HG02623 (cell line): Measurements from ENCODE around the gene TKTL1.
"Not testable (repeated sequence)": the region's sequence is repeated elsewhere in the genome, so short reads cannot be mapped to it uniquely, and the experiment has no call there.

Source experiments
- ATAC-seq: cut with Tn5 transposase; IDR thresholded peaks from one replicate; pipeline ENCODE4 v1.9.1; 2021; ENCODE audit warnings: moderate library complexity; ENCODE audit not compliant: unreplicated experiment

The TKTL1 gene

DNA sequence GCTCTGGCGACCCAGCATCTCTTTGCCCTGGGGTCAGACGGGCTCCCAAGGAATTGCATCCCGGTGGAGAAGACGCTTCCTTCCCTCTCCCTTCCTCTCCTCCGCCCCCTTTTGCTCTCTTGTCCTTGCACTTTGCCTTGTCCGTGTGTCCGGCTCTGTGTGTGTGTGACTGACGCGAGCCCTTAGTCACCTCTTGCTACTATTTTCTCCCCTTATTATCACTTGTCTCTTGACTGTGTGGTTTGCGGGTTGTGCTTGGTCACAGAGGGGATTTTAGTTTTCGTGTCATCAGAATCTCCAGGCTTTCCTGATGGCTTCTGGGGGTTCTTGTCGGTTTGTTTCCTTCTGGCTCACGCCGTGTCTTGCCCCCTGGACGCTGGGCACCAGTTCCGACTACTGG is 47.5 kb downstream of the TKTL1 start:
- not testable (repeated sequence) for ATAC-seq

DNA sequence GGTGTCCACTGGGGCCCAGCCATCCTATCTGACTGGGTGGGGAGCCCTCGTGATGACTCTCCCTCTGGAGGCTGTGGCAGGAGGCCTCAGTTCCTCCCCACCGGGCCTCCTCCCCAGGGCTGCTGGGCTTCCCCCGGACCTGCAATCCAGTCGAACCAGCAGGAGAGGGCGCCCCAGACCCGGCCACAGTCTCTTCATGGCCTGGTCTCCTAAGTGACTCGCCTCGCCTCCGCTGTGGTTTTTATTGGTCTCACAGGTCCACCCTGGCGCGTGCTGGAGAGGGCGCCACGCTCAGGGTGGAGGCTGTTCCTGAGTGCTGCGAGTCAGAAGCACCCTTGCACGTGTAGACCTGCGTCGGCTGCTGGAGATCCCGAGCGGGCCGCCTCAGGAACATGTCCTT is 48.0 kb downstream of the TKTL1 start:
- not testable (repeated sequence) for ATAC-seq

DNA sequence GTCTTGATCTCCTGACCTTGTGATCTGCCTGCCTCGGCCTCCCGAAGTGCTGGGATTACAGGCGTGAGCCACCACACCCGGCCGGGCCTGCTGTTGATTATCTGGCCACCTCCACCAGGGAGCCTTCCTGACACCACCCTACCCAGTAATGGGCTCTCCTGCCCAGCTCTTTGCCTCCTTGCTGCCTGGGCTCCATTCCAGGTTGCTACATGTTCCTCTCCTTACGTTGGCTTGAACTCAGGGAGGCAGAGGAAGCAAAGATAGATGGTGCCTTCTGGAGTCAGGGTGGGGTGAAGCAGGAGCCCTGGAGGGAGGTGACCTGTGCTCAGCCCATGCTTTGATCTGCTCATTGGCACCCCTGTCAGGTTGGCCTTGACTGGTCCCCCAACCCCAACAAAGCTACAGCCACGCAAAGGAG is 52.5 kb downstream of the TKTL1 start:
- no peak for ATAC-seq

DNA sequence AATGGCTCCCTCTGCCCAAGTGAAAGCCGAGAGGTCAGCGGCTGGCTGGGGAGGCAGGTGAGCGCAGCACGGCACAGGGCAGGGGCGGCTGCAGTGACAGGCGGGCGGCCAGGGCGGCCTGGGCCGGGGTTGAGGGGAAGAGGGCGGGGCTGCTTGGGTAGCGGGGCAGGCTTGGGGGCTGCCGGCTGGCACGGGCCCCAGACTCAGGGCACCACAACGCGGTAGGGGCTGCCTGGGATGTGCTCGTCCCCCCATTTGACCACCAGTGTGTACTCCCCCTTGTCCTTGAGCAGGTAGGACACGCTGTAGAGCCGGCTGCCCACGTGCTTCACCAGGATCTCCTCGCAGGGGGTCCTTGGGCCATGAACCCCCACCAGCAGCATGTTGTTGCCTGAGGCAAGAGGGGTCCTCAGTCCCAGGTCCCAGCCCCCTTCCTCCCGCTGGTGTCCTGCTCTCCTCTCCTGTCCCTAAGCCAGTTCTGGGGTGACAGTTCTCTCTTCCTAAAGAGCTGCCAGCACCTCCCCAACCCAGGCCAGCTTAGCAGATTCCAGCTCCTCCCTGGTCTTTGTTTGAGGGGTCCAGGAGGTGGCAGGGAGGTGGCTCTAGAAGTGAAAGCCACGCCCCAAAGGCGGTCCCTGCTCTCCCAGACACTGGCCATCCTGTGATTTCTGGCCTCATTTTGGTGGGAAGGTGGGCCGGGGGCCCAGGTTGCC is 53.2 kb downstream of the TKTL1 start:
- no peak for ATAC-seq

- ATAC-seq = no peak
These were observed 53.9 kb downstream of the TKTL1 start for GRCh38 chrX:154349359-154349935.

DNA sequence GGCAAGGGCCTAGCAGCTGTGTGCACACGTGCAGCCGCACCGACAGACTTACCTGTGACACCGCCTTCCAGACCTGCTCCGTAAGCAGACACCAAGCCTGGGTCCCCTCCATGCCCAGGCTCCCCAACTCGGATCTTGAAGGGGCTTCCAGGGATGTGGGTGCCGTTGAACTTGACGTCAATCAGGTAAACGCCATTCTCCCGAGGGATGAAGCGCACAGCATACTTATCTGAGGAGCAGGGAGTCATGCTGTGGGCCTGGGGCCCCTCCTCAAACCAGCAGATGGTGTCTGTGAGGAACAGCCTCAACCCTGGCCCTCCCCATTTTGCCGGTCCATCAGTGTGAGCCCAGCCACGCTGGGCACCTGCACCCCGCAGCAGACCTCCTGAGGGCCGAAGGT is 54.4 kb downstream of the TKTL1 start:
- ATAC-seq = no peak

GRCh38 chrX:154350429-154351182 is 55.0 kb downstream of the TKTL1 start:
- no peak for ATAC-seq

DNA sequence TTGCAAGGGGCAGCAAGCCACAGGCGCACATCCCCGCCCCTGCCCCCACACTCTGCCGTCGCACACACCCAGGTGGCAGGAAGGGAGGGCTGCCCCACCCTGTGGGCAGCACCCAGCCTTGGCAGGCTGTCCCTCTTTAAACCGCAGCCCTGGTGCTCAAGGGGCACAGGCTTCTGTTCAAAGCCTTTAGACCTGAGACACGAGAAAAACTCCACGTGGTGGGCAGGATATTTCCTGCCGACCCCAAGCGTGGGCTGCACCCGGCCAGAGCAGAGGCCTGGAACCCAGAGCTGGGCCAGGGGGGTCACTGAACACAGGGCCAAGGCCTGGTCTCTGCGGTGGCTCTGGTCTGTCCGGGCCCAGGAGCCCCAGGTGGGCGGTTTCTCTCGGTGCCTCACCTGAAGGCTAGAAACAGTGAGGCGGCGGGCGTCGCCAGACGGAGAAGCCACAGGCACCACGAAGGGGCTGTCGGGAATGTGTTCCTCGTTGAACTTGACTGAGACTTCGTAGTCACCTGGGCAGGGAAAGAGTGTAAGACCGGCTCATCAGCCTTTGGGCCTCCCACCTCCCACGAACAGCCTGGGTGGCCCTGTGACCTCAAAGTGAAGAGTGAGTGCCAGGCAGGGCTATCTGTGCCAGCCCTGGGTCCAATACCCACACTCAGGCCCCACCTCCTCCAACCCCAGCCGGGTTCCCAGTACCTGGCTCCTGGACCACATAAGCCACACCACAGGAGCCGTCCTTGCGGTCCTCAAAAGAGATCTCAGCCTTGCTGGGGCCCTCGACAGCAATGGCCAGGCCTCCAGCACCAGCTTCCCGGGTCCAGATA is 55.8 kb downstream of the TKTL1 start:
- no peak for ATAC-seq

- ATAC-seq = no peak
These were observed 56.4 kb downstream of the TKTL1 start for GRCh38 chrX:154352012-154352401.

- ATAC-seq = no peak
These were observed 56.9 kb downstream of the TKTL1 start for GRCh38 chrX:154352466-154352865.

DNA sequence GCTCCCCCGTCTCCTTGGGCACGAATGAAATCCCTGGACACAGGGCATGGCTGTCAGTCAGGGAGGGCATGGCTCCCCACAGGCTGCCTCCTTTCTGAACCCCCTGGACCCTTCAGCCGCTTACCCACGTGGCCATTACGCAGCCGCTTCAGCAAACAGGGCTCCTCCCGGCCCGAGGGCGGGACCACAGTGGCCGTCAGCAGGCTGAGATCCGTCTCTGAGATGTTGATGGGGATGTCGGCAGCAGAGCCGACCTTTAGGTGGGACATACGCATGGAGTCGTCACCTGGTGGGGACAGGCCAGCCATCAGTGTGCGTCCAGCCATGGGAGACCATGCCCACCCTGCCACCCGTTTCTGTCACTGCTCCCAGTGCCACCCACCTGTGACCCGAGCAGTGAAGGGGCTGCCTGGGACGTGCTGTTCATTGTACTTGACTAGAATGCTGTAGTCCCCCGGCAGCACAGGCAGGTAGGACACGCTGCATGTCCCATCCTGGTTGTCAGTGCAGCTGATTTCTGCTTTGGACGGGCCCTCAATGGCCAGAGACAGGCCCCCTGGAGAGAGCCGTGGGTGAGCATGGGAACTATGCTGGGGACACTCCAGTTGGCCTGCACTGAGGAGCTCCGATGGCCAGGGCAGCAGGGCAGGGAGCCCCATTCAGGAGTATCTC is 57.7 kb downstream of the TKTL1 start:
- ATAC-seq = no peak

GRCh38 chrX:154354013-154354412 is 58.4 kb downstream of the TKTL1 start:
- ATAC-seq = no peak

DNA sequence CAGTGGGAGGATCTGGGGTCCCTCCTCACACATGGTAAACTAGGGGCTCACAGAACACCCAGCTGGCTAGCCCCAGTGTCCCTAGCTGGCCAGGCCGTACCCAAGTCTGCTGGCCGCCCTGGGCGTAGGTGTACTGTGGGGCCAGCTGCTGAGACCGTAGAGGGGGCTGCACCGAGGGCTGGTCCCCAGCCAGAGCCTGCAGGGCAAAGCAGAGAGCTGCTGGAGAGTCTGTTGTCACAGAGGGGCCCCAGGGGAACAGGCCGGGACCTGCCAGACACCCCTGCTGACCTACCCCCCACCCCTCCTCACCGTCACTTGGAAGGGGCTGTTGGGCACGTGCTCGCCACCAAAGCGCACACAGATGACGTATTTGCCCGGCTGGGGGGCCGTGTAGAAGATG is 58.9 kb downstream of the TKTL1 start:
- ATAC-seq = no peak

GRCh38 chrX:154355094-154355775 is 59.6 kb downstream of the TKTL1 start:
- ATAC-seq = no peak

- no peak for ATAC-seq
These were observed 60.2 kb downstream of the TKTL1 start for GRCh38 chrX:154355776-154356140.

GRCh38 chrX:154356596-154356995 is 61.0 kb downstream of the TKTL1 start:
- no peak for ATAC-seq

DNA sequence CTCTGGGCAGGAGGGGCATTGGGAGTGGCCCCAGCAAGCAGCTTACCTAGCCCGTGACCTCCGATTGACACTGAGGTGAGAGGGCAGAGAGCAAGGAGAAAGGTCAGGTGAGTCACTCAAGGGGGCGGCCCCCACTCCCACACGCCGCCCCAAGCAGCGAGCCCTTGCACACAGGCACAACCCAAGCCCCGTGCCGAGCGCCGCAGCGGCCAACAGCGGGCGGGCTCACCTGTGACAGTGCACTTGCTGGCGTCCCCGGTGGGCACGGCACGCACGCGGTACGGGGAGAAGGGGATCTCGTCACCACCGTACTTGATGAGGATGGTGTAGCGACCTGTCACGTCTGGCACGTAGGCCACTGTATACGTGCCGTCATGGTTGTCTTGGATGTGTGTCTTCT is 61.6 kb downstream of the TKTL1 start:
- ATAC-seq = no peak

- ATAC-seq = no peak
These were observed 62.4 kb downstream of the TKTL1 start for GRCh38 chrX:154358011-154358410.

DNA sequence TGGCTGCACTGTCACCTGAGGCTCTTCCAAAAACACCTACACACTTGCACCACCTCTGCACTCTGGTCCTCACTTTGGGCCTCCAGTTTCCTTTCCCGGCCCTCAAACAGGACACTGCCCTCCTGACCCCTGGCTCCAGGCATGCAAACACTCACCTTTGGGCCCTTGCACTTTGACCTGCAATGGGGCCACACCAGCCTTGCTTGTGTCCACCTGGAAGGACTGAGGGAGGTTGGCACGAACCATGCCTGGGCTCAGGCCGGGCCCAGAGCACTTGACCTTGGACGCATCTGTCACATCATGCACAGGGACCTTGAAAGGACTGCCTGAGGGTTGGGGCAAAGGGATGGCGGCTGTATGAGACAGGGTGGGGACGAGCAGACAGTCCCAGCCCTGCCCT is 63.2 kb downstream of the TKTL1 start:
- no peak for ATAC-seq
